NCI-H82 treated with DMSO at 0.1 percent for 48 hours (cell line): ENCODE measurements around the gene PML.
"Not testable (repeated sequence)": the region's sequence is repeated elsewhere in the genome, so short reads cannot be mapped to it uniquely, and the experiment has no call there.

Experiments used
- DNase-seq: peaks from one replicate; lab custom pipeline; 2025; ENCODE audit not compliant: unreplicated experiment; lab: John Stamatoyannopoulos, UW

PML gene

GRCh38 chr15:74056330-74056729 lies 61.8 kb downstream of the PML start:
- DNase-seq, result not testable (repeated sequence)

GRCh38 chr15:74059050-74059833 lies 64.7 kb downstream of the PML start:
- not testable (repeated sequence) for DNase-seq

- no peak for DNase-seq
Observed at GRCh38 chr15:74060251-74060650, 65.7 kb downstream of the PML start.

- DNase-seq, result no peak
Observed at GRCh38 chr15:74062236-74062635, 67.7 kb downstream of the PML start.

- no peak for DNase-seq
Observed at GRCh38 chr15:74062671-74063070, 68.2 kb downstream of the PML start.

- not testable (repeated sequence) for DNase-seq
Observed at GRCh38 chr15:74063425-74064146, 69.1 kb downstream of the PML start.

- DNase-seq, result not testable (repeated sequence)
Observed at GRCh38 chr15:74064183-74064582, 69.7 kb downstream of the PML start.

GRCh38 chr15:74064822-74065221 lies 70.3 kb downstream of the PML start:
- DNase-seq, result not testable (repeated sequence)

GRCh38 chr15:74065684-74066411 lies 71.3 kb downstream of the PML start:
- DNase-seq, result not testable (repeated sequence)

- not testable (repeated sequence) for DNase-seq
Observed at GRCh38 chr15:74071645-74072044, 77.1 kb downstream of the PML start.

- DNase-seq, result not testable (repeated sequence)
Observed at GRCh38 chr15:74072132-74072531, 77.6 kb downstream of the PML start.

- not testable (repeated sequence) for DNase-seq
Observed at GRCh38 chr15:74072614-74073337, 78.3 kb downstream of the PML start.

GRCh38 chr15:74075781-74076180 lies 81.3 kb downstream of the PML start:
- DNase-seq, result not testable (repeated sequence)

GRCh38 chr15:74082450-74082849 lies 87.9 kb downstream of the PML start, which contains the start of gene GOLGA6A:
Gene GOLGA6A (minus strand): TSS chr15:74082550. CDS start chr15:74082509, 41 bp downstream.
- not testable (repeated sequence) for DNase-seq

- DNase-seq, result not testable (repeated sequence)
Observed at GRCh38 chr15:74094567-74094966, 100.1 kb downstream of the PML start.

GRCh38 chr15:74095610-74096009 lies 101.1 kb downstream of the PML start:
- DNase-seq, result not testable (repeated sequence)

- DNase-seq, result not testable (repeated sequence)
Observed at GRCh38 chr15:74096753-74097474, 102.4 kb downstream of the PML start.
